ENCODE results near the gene CLIP2. TPM values are rescaled to one million over a fixed set of nuclear protein-coding genes. Genes with fewer than 3 reads are reported as not detected.
"Not testable (repeated sequence)": the region's sequence is repeated elsewhere in the genome, so short reads cannot be mapped to it uniquely, and the experiment has no call there.

CLIP2 gene
- total RNA-seq, 1 experiment from 2014 or later, result 39.9 TPM

DNA sequence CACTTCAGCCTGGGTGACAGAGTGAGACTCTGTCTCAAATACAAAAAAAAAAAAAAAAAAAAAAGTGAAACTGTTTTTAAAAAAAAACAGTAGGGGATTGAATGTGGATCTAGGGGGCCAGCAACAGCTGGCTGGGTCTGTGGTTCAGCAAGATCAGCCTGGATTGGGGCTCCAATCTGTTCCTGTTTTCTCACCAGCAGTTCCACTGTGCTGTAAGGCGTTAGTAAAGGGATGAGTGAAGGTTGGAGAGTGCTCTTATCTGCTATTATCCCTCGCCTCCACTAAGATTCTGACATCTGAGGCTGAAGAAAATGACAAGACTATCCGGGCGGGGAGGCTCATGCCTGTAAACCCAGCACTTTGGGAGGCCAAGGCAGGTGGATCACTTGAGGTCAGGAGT is 122.8 kb downstream of the CLIP2 start:
- H3K27ac ChIP-seq (ENCODE audit: low read length), result no peak overlapping the region
- no TSS peak for BruUV-seq (replicated peaks)
- in situ Hi-C loops (cut with HindIII; ENCODE audit: low pct_unique_long_range_greater_than_20kb, low sequenced_read_pairs) (no loop called here), intact Hi-C loops (cut with micrococcal nuclease; ENCODE audit: unreplicated experiment) (no loop called here)
- H3K4me1 ChIP-seq (ENCODE audit: control insufficient read depth, insufficient read depth, low read length), result no peaks in the 10 kb centered on the region
- no peak for TF ChIP-seq POLR2AphosphoS5 (IDR thresholded peaks at IDR 0.05; ENCODE audit: low read depth, low read length)
- TF ChIP-seq, protein P1, sequence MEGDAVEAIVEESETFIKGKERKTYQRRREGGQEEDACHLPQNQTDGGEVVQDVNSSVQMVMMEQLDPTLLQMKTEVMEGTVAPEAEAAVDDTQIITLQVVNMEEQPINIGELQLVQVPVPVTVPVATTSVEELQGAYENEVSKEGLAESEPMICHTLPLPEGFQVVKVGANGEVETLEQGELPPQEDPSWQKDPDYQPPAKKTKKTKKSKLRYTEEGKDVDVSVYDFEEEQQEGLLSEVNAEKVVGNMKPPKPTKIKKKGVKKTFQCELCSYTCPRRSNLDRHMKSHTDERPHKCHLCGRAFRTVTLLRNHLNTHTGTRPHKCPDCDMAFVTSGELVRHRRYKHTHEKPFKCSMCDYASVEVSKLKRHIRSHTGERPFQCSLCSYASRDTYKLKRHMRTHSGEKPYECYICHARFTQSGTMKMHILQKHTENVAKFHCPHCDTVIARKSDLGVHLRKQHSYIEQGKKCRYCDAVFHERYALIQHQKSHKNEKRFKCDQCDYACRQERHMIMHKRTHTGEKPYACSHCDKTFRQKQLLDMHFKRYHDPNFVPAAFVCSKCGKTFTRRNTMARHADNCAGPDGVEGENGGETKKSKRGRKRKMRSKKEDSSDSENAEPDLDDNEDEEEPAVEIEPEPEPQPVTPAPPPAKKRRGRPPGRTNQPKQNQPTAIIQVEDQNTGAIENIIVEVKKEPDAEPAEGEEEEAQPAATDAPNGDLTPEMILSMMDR (IDR thresholded peaks at IDR 0.05), result no peak
- TF ChIP-seq SIN3A (IDR thresholded peaks at IDR 0.05; ENCODE audit: borderline replicate concordance, insufficient read depth, low read depth, low read length), result no peak
- no peak for TF ChIP-seq TCF7L2 (IDR thresholded peaks at IDR 0.05; ENCODE audit: low read depth, low read length)
- TF ChIP-seq, protein P2, sequence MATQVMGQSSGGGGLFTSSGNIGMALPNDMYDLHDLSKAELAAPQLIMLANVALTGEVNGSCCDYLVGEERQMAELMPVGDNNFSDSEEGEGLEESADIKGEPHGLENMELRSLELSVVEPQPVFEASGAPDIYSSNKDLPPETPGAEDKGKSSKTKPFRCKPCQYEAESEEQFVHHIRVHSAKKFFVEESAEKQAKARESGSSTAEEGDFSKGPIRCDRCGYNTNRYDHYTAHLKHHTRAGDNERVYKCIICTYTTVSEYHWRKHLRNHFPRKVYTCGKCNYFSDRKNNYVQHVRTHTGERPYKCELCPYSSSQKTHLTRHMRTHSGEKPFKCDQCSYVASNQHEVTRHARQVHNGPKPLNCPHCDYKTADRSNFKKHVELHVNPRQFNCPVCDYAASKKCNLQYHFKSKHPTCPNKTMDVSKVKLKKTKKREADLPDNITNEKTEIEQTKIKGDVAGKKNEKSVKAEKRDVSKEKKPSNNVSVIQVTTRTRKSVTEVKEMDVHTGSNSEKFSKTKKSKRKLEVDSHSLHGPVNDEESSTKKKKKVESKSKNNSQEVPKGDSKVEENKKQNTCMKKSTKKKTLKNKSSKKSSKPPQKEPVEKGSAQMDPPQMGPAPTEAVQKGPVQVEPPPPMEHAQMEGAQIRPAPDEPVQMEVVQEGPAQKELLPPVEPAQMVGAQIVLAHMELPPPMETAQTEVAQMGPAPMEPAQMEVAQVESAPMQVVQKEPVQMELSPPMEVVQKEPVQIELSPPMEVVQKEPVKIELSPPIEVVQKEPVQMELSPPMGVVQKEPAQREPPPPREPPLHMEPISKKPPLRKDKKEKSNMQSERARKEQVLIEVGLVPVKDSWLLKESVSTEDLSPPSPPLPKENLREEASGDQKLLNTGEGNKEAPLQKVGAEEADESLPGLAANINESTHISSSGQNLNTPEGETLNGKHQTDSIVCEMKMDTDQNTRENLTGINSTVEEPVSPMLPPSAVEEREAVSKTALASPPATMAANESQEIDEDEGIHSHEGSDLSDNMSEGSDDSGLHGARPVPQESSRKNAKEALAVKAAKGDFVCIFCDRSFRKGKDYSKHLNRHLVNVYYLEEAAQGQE (IDR thresholded peaks at IDR 0.05; ENCODE audit: insufficient read depth in 1 of 2, low read depth in 2 of 2, low read length in 1 of 2), result no peak
- POLR2A ChIA-PET, result interaction anchor here (0.6 kb wide), 2 partner anchors 90 to 673 kb away, joined by 6 to 8 read pairs; no protein-coding TSS in a partner anchor
- CTCF ChIA-PET, result interaction anchor here (0.7 kb wide), 3 partner anchors 104 to 433 kb away, joined by 3 to 4 read pairs (median 3); no protein-coding TSS in a partner anchor
- H3K9me3 ChIP-seq (ENCODE audit: control insufficient read depth, insufficient read depth, low read depth, low read length), result no peaks in the 10 kb centered on the region
- H3K4me3 ChIP-seq (ENCODE audit: low read depth in 2 of 2, low read length in 2 of 2), result no peak overlapping the region
- ATAC-seq (peak; percentile 42; the same call in 1 of the 2 replicates), DNase-seq (ENCODE audit: low read depth, low spot score) (no peak)
- no peaks in the 10 kb centered on the region for H3K27me3 ChIP-seq (ENCODE audit: control insufficient read depth, insufficient read depth, low read length)
- no peaks in the 10 kb centered on the region for H3K36me3 ChIP-seq (ENCODE audit: control insufficient read depth, insufficient read depth, low read length)

DNA sequence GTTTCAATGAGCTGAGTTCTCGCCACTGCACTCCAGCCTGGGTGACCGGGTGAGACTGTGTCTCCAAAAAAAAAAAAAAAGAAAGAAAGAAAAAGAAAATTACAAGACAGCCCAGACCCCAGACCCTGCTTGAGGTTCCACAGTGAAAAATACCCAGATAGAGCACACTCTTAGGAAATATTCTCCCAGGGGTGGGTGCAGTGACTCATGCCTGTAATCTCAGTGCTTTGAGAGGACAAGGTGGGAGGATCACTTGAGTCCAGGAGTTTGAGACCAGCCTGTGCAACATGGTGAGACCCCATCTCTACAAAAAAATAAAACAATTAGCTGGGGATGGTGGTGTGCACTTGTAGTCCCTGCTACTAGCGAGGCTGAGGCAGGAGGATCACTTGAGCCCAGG is 123.4 kb downstream of the CLIP2 start:
- no TSS peak for BruUV-seq (replicated peaks)
- in situ Hi-C loops (cut with HindIII; ENCODE audit: low pct_unique_long_range_greater_than_20kb, low sequenced_read_pairs) (no loop called here), intact Hi-C loops (cut with micrococcal nuclease; ENCODE audit: unreplicated experiment) (no loop called here)
- TF ChIP-seq, protein P2 (IDR thresholded peaks at IDR 0.05; ENCODE audit: insufficient read depth in 1 of 2, low read depth in 2 of 2, low read length in 1 of 2), result no peak
- TF ChIP-seq, protein P1 (IDR thresholded peaks at IDR 0.05), result no peak
- TF ChIP-seq SIN3A (IDR thresholded peaks at IDR 0.05; ENCODE audit: borderline replicate concordance, insufficient read depth, low read depth, low read length) (no peak), POLR2AphosphoS5 (IDR thresholded peaks at IDR 0.05; ENCODE audit: low read depth, low read length) (no peak), TCF7L2 (IDR thresholded peaks at IDR 0.05; ENCODE audit: low read depth, low read length) (no peak)
- H3K36me3 ChIP-seq (ENCODE audit: control insufficient read depth, insufficient read depth, low read length), result no peaks in the 10 kb centered on the region
- no peaks in the 10 kb centered on the region for H3K27me3 ChIP-seq (ENCODE audit: control insufficient read depth, insufficient read depth, low read length)
- no peak for ATAC-seq
- no peak overlapping the region for H3K4me3 ChIP-seq (ENCODE audit: low read depth in 2 of 2, low read length in 2 of 2)
- DNase-seq (ENCODE audit: low read depth, low spot score), result no peak
- no peak overlapping the region for H3K27ac ChIP-seq (ENCODE audit: low read length)
- POLR2A ChIA-PET, result interaction anchor here (0.6 kb wide), 2 partner anchors 90 to 672 kb away, joined by 6 to 8 read pairs; no protein-coding TSS in a partner anchor
- no peaks in the 10 kb centered on the region for H3K9me3 ChIP-seq (ENCODE audit: control insufficient read depth, insufficient read depth, low read depth, low read length)
- no peaks in the 10 kb centered on the region for H3K4me1 ChIP-seq (ENCODE audit: control insufficient read depth, insufficient read depth, low read length)
- CTCF ChIA-PET, result interaction anchor here (0.7 kb wide), 3 partner anchors 104 to 434 kb away, joined by 3 to 4 read pairs (median 3); no protein-coding TSS in a partner anchor

DNA sequence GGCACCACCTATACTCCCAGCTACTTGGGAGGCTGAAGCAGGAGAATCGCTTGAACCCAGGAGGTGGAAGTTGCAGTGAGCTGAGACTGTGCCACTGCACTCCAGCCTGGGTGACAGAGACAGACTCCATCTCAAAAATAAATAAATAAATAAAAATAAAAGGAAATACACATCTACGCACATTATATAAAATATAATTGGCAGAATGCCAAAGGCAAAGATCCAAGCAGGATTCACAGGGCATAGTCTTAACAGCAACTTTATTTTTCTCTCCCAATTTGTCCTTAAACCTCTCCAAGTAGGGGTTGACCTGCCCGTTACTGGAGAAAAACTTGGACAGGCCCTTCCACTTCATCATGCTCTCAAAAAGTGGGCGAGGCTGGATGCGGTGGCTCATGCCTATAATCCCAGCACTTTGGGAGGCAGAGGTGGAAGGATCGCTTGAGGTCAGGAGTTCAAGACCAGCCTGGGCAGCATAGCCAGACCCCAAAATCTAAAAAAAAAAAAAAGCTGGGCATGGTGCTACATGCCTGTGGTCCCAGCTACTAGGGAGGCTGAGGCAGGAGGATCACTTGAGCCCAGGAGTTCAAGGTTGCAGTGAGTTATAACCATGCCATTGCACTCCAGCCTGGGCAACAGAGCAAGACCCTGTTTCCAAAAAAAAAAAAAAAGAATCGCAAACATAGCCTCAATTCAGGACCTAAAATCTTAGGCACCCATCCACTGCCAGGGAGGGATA is 125.6 kb downstream of the CLIP2 start:
- H3K4me3 ChIP-seq (ENCODE audit: low read depth in 2 of 2, low read length in 2 of 2); H3K9me3 ChIP-seq (ENCODE audit: control insufficient read depth, insufficient read depth, low read depth, low read length); H3K27me3 ChIP-seq (ENCODE audit: control insufficient read depth, insufficient read depth, low read length); CTCF ChIA-PET; in situ Hi-C loops (cut with HindIII; ENCODE audit: low pct_unique_long_range_greater_than_20kb, low sequenced_read_pairs); H3K36me3 ChIP-seq (ENCODE audit: control insufficient read depth, insufficient read depth, low read length); BruUV-seq (replicated peaks); POLR2A ChIA-PET; DNase-seq (ENCODE audit: low read depth, low spot score); ATAC-seq; H3K4me1 ChIP-seq (ENCODE audit: control insufficient read depth, insufficient read depth, low read length); H3K27ac ChIP-seq (ENCODE audit: low read length): not testable (repeated sequence)
- intact Hi-C loops (cut with micrococcal nuclease; ENCODE audit: unreplicated experiment), result loop anchor here (5.0 kb wide), 1 partner anchor 153 kb away; no protein-coding TSS in a partner anchor

Measured in Panc1 (cell line).